ENCODE results near the gene C19orf73. TPM values are rescaled to one million over a fixed set of nuclear protein-coding genes. Genes with fewer than 3 reads are reported as not detected.
A peak's percentile ranks its signal among the peaks of the same experiment; 100 is the strongest.

C19orf73 gene
- total RNA-seq, 4 donors from 2014 or later, result 1.8 TPM; not detected in 3

DNA sequence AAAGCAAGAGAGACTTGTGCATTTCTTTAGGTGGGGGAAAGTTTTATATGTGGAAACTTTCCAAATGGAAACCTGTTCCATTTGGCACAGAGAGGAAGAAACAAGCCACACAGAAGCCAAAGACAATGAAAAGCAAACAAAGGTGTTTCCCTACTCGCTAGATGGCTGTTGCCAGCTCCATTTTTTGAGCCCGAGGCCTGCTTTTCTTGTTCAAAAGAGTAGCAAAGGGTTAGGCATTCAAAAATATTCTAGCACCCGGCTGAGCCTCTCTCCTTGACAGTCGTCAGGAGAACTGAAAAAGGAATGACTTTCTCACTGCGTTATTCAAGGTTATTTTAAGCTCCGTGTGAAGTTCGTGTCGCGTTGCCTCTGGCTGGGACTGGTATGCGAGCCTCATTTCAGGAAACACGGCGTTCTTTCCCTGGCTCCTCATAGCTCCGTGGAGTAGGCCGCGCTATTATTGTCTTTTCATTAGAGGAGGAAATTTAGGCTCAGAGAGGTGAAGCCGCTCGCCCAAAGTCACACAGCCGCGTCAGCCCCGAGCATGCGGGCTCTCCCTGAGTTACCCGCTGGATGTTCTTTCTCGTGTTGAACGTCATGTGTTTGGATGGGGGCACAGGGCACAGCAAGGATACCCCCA is 46.3 kb upstream of the C19orf73 start:
- peak; percentile 92 for ATAC-seq
- H3K4me3 ChIP-seq, result peak overlapping the region in 1 of 2 donors; percentile 23

DNA sequence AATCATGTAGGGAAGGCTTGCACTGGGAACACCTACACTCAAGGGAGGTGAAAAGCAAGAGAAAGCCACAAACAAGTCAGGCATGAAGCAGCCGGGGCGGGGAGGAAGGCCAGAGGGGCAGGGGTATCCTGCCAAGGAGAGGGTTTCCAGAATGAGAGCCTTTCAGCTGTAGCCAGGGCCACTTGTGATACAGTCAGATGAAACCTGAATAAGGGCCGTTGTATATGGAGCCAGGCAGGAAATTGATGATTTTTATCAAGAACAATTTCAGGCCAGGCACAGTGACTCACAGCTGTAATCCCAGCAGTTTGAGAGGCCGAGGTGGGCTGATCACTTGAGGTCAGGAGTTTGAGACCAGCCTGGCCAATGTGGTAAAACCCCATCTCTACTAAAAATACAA is 43.0 kb upstream of the C19orf73 start:
- Histone ChIP-seq H3K9me3 (no peaks in the 10 kb centered on the region), H3K4me1 (peaks cover 0 to 66% (median 21%) of the 10 kb centered on the region in 3 donors), H3K4me3 (no peak overlapping the region), H3K27ac (no peak overlapping the region), H3K36me3 (peaks cover 0 to 12% of the 10 kb centered on the region in 2 donors), H3K27me3 (no peaks in the 10 kb centered on the region)
- 36 to 67% methylated on average over 1 to 2 of the region's 4 CpGs for WGBS, 2 donors (ENCODE audit: low coverage in 1 of 2)
- ATAC-seq, result no peak
- no peak for TF ChIP-seq POLR2AphosphoS5 (IDR thresholded peaks at IDR 0.05)

More for the DNA sequence above, 46.3 kb upstream of the C19orf73 start:
- 20 to 35% methylated on average over 15 to 22 of the region's 24 CpGs for WGBS, 2 donors (ENCODE audit: low coverage in 1 of 2)
- Histone ChIP-seq H3K36me3 (peaks cover 0 to 39% of the 10 kb centered on the region in 2 donors), H3K27ac (peak overlapping the region; percentile 84 to 90 (median 88)), H3K4me1 (peaks cover 0 to 34% (median 14%) of the 10 kb centered on the region in 3 donors), H3K27me3 (no peaks in the 10 kb centered on the region), H3K9me3 (no peaks in the 10 kb centered on the region)
- TF ChIP-seq EP300 (IDR thresholded peaks at IDR 0.05), result no peak
- TF ChIP-seq POLR2A (IDR thresholded peaks at IDR 0.05), result no peak
- TF ChIP-seq CTCF (IDR thresholded peaks at IDR 0.05), result no peak
- TF ChIP-seq POLR2AphosphoS5 (IDR thresholded peaks at IDR 0.05), result peak; percentile 37

- peak overlapping the region in 1 of 4 donors; percentile 19 for H3K27ac ChIP-seq
- no peaks in the 10 kb centered on the region for H3K9me3 ChIP-seq
- peaks cover 0 to 12% of the 10 kb centered on the region in 2 donors for H3K36me3 ChIP-seq
- TF ChIP-seq CTCF (IDR thresholded peaks at IDR 0.05), result no peak
- no peak for TF ChIP-seq EP300 (IDR thresholded peaks at IDR 0.05)
- no peak for TF ChIP-seq POLR2A (IDR thresholded peaks at IDR 0.05)
- no peak for TF ChIP-seq POLR2AphosphoS5 (IDR thresholded peaks at IDR 0.05)
- WGBS, 2 donors (ENCODE audit: low coverage in 1 of 2), result 84 to 100% methylated on average over 1 to 13 of the region's 13 CpGs
- ATAC-seq, result no peak
- no peak overlapping the region for H3K4me3 ChIP-seq
- H3K4me1 ChIP-seq, result peaks cover 0 to 61% (median 17%) of the 10 kb centered on the region in 3 donors
- H3K27me3 ChIP-seq, result no peaks in the 10 kb centered on the region
These were observed 41.7 kb upstream of the C19orf73 start for GRCh38 chr19:49160450-49161189.

GRCh38 chr19:49157445-49158224 is 38.7 kb upstream of the C19orf73 start, which contains the start of gene TRPM4:
TSS of gene TRPM4 (plus strand) at chr19:49157792. CDS start at chr19:49157867, 75 bp downstream.
- Histone ChIP-seq H3K9me3 (no peaks in the 10 kb centered on the region), H3K4me3 (peak within 1 kb of the TSS; percentile 67 to 91), H3K27me3 (no peaks in the 10 kb centered on the region), H3K36me3 (peaks cover 0 to 12% of the 10 kb centered on the region in 2 donors), H3K4me1 (peaks cover 0 to 40% (median 7%) of the 10 kb centered on the region in 3 donors), H3K27ac (peak within 1 kb of the TSS; percentile 29 to 90 (median 87))
- TF ChIP-seq POLR2AphosphoS5 (IDR thresholded peaks at IDR 0.05), result peak; percentile 65
- TF ChIP-seq CTCF (IDR thresholded peaks at IDR 0.05), result peak in 1 of 4 experiments; percentile 18
- peak; percentile 43 to 65 for TF ChIP-seq POLR2A (IDR thresholded peaks at IDR 0.05)
- no peak for TF ChIP-seq EP300 (IDR thresholded peaks at IDR 0.05)
- WGBS, 2 donors (ENCODE audit: low coverage in 1 of 2), result 0% methylated on average over 3 to 4 of the region's 41 CpGs
- peak; percentile 98 for ATAC-seq

DNA sequence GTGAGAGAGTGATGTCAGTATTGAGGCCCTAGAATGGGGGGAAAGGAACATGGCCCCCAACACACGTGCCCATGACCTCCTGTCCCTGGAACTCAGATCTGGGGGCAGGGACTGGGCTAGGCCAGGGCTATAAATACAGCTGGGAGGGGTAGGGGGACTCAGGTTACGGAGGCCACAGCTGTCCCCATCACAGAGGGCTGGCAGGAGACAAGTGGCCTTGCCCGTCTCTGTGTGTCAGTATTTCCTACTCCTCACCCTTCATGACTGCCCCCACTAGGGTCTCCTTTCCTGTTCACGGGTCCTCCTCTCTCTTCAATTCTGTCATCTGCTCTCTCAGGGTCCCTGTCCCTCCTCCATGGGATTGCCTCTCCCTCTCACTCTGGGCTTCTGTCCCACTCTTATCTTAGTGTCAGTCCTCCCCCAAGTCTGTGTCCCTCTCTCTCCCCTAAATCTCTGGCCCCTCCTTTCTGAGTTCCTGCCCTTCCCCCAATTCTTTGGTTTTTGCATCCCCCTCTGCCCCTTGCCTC is 36.9 kb upstream of the C19orf73 start:
- H3K9me3 ChIP-seq, result no peaks in the 10 kb centered on the region
- peak overlapping the region in 1 of 2 donors; percentile 3 for H3K4me3 ChIP-seq
- 50 to 56% methylated on average over 1 to 4 of the region's 4 CpGs for WGBS, 2 donors (ENCODE audit: low coverage in 1 of 2)
- H3K4me1 ChIP-seq, result peaks cover 0 to 51% (median 16%) of the 10 kb centered on the region in 3 donors
- no peak for ATAC-seq
- TF ChIP-seq EP300 (IDR thresholded peaks at IDR 0.05), result no peak
- TF ChIP-seq POLR2A (IDR thresholded peaks at IDR 0.05), result no peak
- no peak for TF ChIP-seq CTCF (IDR thresholded peaks at IDR 0.05)
- no peak for TF ChIP-seq POLR2AphosphoS5 (IDR thresholded peaks at IDR 0.05)
- H3K27ac ChIP-seq, result peak overlapping the region in 3 of 4 donors; percentile 4 to 42 (median 9)
- H3K36me3 ChIP-seq, result no peaks in the 10 kb centered on the region
- no peaks in the 10 kb centered on the region for H3K27me3 ChIP-seq
